K562 (cell line): ENCODE measurements around the gene PLPP6. TPM values are rescaled to one million over a fixed set of nuclear protein-coding genes. Genes with fewer than 3 reads are reported as not detected.

Experiments used
- CEBPZ ChIP-seq: fragments of 150-350 bp; IDR thresholded peaks from 2 replicates; pipeline ENCODE4 v1.6.1; 2014; ENCODE audit warnings: low read depth, mild to moderate bottlenecking, low read length, borderline replicate concordance
- FOXP4 ChIP-seq: sonication (generic); formaldehyde crosslinking; IDR thresholded peaks from 2 replicates; pipeline ENCODE4 v1.8.0; 2022; ENCODE audit warnings: mild to moderate bottlenecking, missing genetic modification reagents, borderline replicate concordance
- HMGXB4 ChIP-seq: sonication (generic); formaldehyde crosslinking; IDR thresholded peaks from 2 replicates; pipeline ENCODE4 v1.8.1; 2023; ENCODE audit warnings: mild to moderate bottlenecking, missing genetic modification reagents
- ZNF512 ChIP-seq: IDR thresholded peaks from 2 replicates; pipeline ENCODE4 v1.6.1; 2016; ENCODE audit warnings: missing genetic modification characterization, missing compliant biosample characterization
- polyA plus RNA-seq, 8 experiments: library from polyadenylated mRNA; depleted of rRNA in 4 of 8; stranded (reverse) in 5 of 8; unstranded in 3 of 8; fragments of >200 nt; fragmentation: Nextera tagmentation in 2 of 8; fragmentation: Illumina TruSeq in 1 of 8; extraction: Ambion mirVana in 2 of 8; extraction: Trizol in 1 of 8; gene quantifications; 2 replicates each; pipeline versions ENCODE4 v1.2.1 to v1.2.3, GENCODE V29; 2011 to 2014; ENCODE audit warnings: inconsistent platforms in 1 of 8, missing spikeins in 1 of 8
- total RNA-seq, 7 experiments: library from RNA; depleted of rRNA in 6 of 7; stranded (reverse); fragments of >200 nt in 6 of 7; fragmentation: Illumina TruSeq in 2 of 7; extraction: Trizol in 2 of 7; gene quantifications; 2 replicates each; pipeline versions ENCODE4 v1.2.1 to v1.2.3, GENCODE V29; 2011 to 2021; ENCODE audit warnings: low replicate concordance in 1 of 7

Gene PLPP6
- total and polyA plus RNA-seq, 9 of the 15 experiments (the other 6 are each of a cell fraction or from before 2014, with no cell fraction given), result 1.9 to 8.9 (median 5.6) TPM

- TF ChIP-seq CEBPZ (no peak), FOXP4 (no peak), HMGXB4 (CRISPR knock-in tag) (no peak), ZNF512 (tag) (no peak)
Observed at GRCh38 chr9:4713849-4714248, 51.8 kb downstream of the PLPP6 start (continued).
